Right lobe of liver (tissue), 6 donors: ENCODE results near the gene TSTD2. TPM values are rescaled to one million over a fixed set of nuclear protein-coding genes. Genes with fewer than 3 reads are reported as not detected.

Source experiments
- ATAC-seq, 4 donors: fragments of 200-7000 bp; cut with Tn5 transposase; one replicate each; pipeline ENCODE4 v1.9.1; 2020; ENCODE audit warnings: mild to moderate bottlenecking in 4 of 4, moderate library complexity in 4 of 4
- DNase-seq, 3 donors: peaks; one replicate each; pipeline ENCODE4 v3.0.0-alpha.2; 2020
- H3K27ac ChIP-seq, 3 donors: fragments of 200-600 bp; one replicate each; pipeline ENCODE4 v1.8.0; 2022
- H3K27me3 ChIP-seq, 2 donors: fragments of 200-600 bp; one replicate each; pipeline ENCODE4 v1.8.0; 2022
- H3K36me3 ChIP-seq, 4 donors: fragments of 200-600 bp; sonication (generic) in 1 of 4; one replicate each; pipeline versions ENCODE4 v1.5.1 to v1.8.0; 2017 to 2022; ENCODE audit warnings: control low read depth in 1 of 4
- H3K4me1 ChIP-seq, 4 donors: fragments of 200-600 bp; sonication (generic) in 1 of 4; one replicate each; pipeline versions ENCODE4 v1.5.1 to v1.8.0; 2017 to 2022; ENCODE audit warnings: control low read depth in 1 of 4
- H3K4me3 ChIP-seq, 3 donors: fragments of 200-600 bp; one replicate each; pipeline ENCODE4 v1.8.0; 2022
- H3K9me3 ChIP-seq, 4 donors: fragments of 200-600 bp; sonication (generic) in 1 of 4; one replicate each; pipeline versions ENCODE4 v1.5.1 to v1.8.0; 2017 to 2022; ENCODE audit warnings: control low read depth in 1 of 4
- POLR2A ChIP-seq: fragments of 450-650 bp; IDR thresholded peaks from one replicate; pipeline ENCODE4 v1.6.1; 2017; ENCODE audit warnings: antibody characterized with exemption, mild to moderate bottlenecking
- WGBS: methylation state at CpG from one replicate; pipeline ENCODE4 v1.1.6; 2018; ENCODE audit warnings: low coverage, low lambda C conversion rate; ENCODE audit not compliant: insufficient coverage; ENCODE audit errors: missing lambda C conversion rate; 5-methylcytosine and 5-hydroxymethylcytosine counted together
- intact Hi-C, 2 donors: fragments of 100-400 bp; cut with DNase I; formaldehyde crosslinking; loops; one replicate each; pipeline versions ENCODE4 v1.11.2 to v1.14.1; 2022
- total RNA-seq, 6 experiments: library from RNA; depleted of rRNA in 2 of 6; stranded (reverse); fragments of >200 nt in 2 of 6; fragmentation: NEBNext Ultra II Directional in 3 of 6; extraction: Animal tissue kit (Norgen Biotek cat#: 25700) in 3 of 6; gene quantifications; one replicate each; pipeline versions ENCODE4 v1.1.0 to v1.2.4, GENCODE V29; 2016 to 2023
- TF ChIP-seq, protein P1 (sequence below), 4 donors: fragments of 200-600 bp in 3 of 4; fragments of 450-650 bp in 1 of 4; IDR thresholded peaks; one replicate each; pipeline versions ENCODE4 v1.5.1 to v1.8.0; 2016 to 2022; ENCODE audit warnings: antibody characterized with exemption in 4 of 4, mild to moderate bottlenecking in 2 of 4
- donor health status: DM: no; HTN: yes; CAD: no.
- donor health status: DM: no; HTN: no; CAD: no.
- donor health status: DM: no; HTN: no; CAD: no.
- donor health status: DM: no; HTN: yes; CAD: no.
- donor health status: DM: no; HTN: yes; CAD: no.

TSTD2 gene
- total RNA-seq, 6 experiments from 2014 or later = 7.9 to 10.2 (median 9.0) TPM

GRCh38 chr9:97598461-97599288 is 34.5 kb downstream of the TSTD2 start:
- H3K4me1 ChIP-seq = peaks cover 0 to 5% (median 0%) of the 10 kb centered on the region in 4 donors
- ATAC-seq (peak; percentile 90 to 96 (median 94)), DNase-seq (peak; percentile 60 to 81 (median 70))
- intact Hi-C loops = no loop called here
- no peak overlapping the region for H3K27ac ChIP-seq
- no peaks in the 10 kb centered on the region for H3K27me3 ChIP-seq
- H3K36me3 ChIP-seq = peaks cover 0 to 34% (median 15%) of the 10 kb centered on the region in 4 donors
- TF ChIP-seq, protein P1, sequence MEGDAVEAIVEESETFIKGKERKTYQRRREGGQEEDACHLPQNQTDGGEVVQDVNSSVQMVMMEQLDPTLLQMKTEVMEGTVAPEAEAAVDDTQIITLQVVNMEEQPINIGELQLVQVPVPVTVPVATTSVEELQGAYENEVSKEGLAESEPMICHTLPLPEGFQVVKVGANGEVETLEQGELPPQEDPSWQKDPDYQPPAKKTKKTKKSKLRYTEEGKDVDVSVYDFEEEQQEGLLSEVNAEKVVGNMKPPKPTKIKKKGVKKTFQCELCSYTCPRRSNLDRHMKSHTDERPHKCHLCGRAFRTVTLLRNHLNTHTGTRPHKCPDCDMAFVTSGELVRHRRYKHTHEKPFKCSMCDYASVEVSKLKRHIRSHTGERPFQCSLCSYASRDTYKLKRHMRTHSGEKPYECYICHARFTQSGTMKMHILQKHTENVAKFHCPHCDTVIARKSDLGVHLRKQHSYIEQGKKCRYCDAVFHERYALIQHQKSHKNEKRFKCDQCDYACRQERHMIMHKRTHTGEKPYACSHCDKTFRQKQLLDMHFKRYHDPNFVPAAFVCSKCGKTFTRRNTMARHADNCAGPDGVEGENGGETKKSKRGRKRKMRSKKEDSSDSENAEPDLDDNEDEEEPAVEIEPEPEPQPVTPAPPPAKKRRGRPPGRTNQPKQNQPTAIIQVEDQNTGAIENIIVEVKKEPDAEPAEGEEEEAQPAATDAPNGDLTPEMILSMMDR (IDR thresholded peaks at IDR 0.05) = peak; percentile 79 to 90 (median 86)
- no peak for TF ChIP-seq POLR2A
- no peaks in the 10 kb centered on the region for H3K9me3 ChIP-seq
- WGBS = 13% methylated on average over 10 of the region's 11 CpGs
- no peak overlapping the region for H3K4me3 ChIP-seq

DNA sequence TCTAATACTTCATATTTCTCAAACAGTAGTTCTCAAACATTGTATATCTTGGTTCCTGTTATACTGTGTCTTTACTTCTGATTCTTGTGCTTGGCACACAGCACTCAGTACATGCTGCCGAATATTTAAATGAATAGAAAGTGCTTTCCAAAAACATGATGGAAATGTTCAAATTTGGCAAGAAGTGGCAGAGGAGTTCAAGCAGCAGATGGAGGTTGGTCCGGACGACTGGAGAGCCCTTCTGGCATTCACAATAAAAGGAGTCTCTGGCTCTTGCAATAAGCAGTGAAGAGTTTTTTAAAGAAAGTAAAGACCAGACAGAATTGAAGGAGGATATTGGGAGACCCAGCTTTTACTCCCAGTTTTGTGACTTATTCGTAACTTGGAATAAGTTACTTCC is 36.3 kb downstream of the TSTD2 start:
- no peaks in the 10 kb centered on the region for H3K9me3 ChIP-seq
- H3K27me3 ChIP-seq = no peaks in the 10 kb centered on the region
- no peak for DNase-seq
- no peak overlapping the region for H3K27ac ChIP-seq
- TF ChIP-seq POLR2A = no peak
- TF ChIP-seq, protein P1 (IDR thresholded peaks at IDR 0.05) = no peak
- H3K36me3 ChIP-seq = peaks cover 0 to 21% (median 7%) of the 10 kb centered on the region in 4 donors
- 61% methylated on average over 4 of the region's 4 CpGs for WGBS
- intact Hi-C loops = no loop called here
- ATAC-seq = no peak
- peaks cover 0 to 5% (median 0%) of the 10 kb centered on the region in 4 donors for H3K4me1 ChIP-seq
- no peak overlapping the region for H3K4me3 ChIP-seq

DNA sequence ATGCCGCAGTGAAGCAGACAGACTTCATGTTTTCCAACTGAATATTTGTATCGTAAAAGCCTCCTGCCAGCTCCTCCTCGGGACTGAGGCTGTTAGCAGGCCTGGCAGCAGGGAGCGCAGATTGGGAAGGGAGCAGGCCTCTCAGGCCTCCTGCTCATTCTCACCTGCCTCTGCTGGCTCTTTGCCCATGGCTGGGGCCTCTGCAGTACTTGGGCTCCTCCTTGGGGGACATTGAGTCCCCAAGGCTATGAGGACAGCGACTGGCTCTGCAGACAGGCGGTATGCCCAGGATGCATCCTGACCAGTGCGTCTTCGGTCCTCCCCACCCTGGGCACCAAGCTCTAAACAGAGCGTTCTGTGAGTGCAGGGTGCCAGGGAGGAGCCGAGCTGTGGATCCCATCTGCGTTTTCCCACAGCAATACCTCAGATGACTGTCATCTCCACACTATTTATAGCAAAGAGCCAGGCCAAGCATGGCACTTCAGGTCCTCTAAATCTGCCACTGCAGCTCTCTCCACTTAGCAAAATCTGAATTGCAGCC is 38.7 kb downstream of the TSTD2 start:
- WGBS = 92% methylated on average over 4 of the region's 11 CpGs

DNA sequence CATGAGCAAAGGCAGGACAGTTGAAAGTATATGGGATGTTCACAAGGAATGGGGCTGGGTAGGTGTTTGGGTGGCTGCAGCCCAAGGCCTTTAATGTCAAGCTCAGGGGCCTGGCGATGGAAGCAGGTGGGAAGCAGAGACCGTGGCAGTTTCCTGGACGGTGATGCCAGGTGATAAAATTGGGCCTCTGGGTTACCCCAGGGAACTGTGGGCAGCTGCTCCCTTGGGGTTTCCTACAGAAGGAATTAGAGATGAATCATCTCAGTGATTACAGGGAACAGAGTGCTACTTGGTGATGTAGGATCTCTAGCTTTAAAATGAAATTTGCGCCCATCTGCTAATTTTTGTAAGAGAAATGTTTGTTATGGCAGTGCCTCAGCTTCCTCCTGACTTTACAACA is 39.2 kb downstream of the TSTD2 start:
- TF ChIP-seq POLR2A = no peak
- TF ChIP-seq, protein P1 (IDR thresholded peaks at IDR 0.05) = no peak
- Histone ChIP-seq H3K36me3 (no peaks in the 10 kb centered on the region), H3K27me3 (no peaks in the 10 kb centered on the region), H3K27ac (no peak overlapping the region), H3K4me3 (no peak overlapping the region), H3K9me3 (no peaks in the 10 kb centered on the region), H3K4me1 (peaks cover 0 to 5% (median 0%) of the 10 kb centered on the region in 4 donors)
- ATAC-seq (no peak), DNase-seq (no peak)
- intact Hi-C loops = no loop called here
- 80% methylated on average over 1 of the region's 4 CpGs for WGBS

More for the DNA sequence above, 38.7 kb downstream of the TSTD2 start:
- no peak overlapping the region for H3K4me3 ChIP-seq
- ATAC-seq (no peak), DNase-seq (no peak)
- intact Hi-C loops = no loop called here
- peaks cover 0 to 5% (median 0%) of the 10 kb centered on the region in 4 donors for H3K4me1 ChIP-seq
- TF ChIP-seq, protein P1 (IDR thresholded peaks at IDR 0.05) = no peak
- no peak for TF ChIP-seq POLR2A
- peaks cover 0 to under 1% (median 0%) of the 10 kb centered on the region in 4 donors for H3K36me3 ChIP-seq
- H3K27me3 ChIP-seq = no peaks in the 10 kb centered on the region
- H3K27ac ChIP-seq = no peak overlapping the region
- H3K9me3 ChIP-seq = no peaks in the 10 kb centered on the region
